ENCODE results near the gene SDK1. TPM values are rescaled to one million over a fixed set of nuclear protein-coding genes. Genes with fewer than 3 reads are reported as not detected.

SDK1 gene
- total RNA-seq, 1 experiment from 2014 or later = 20.0 TPM

GRCh38 chr7:3374239-3374638 lies 73.2 kb downstream of the SDK1 start:
- Mint-ChIP-seq H3K27ac (ENCODE audit: unreplicated experiment) (no peak overlapping the region), H3K9me3 (ENCODE audit: low read depth, unreplicated experiment) (no peaks in the 10 kb centered on the region)
- BruUV-seq (replicated peaks) = no TSS peak

GRCh38 chr7:3378390-3379150 lies 77.5 kb downstream of the SDK1 start:
- no TSS peak for BruUV-seq (replicated peaks)
- H3K27me3 Mint-ChIP-seq (ENCODE audit: unreplicated experiment) = no peaks in the 10 kb centered on the region
- no peak overlapping the region for H3K27ac Mint-ChIP-seq (ENCODE audit: unreplicated experiment)
- intact Hi-C loops (cut with micrococcal nuclease; ENCODE audit: unreplicated experiment) = no loop called here
- H3K4me3 Mint-ChIP-seq (ENCODE audit: low read depth, unreplicated experiment) = no peak overlapping the region
- CTCF ChIA-PET = no interaction called here
- no peaks in the 10 kb centered on the region for H3K4me1 Mint-ChIP-seq (ENCODE audit: low read depth, unreplicated experiment)
- H3K9me3 Mint-ChIP-seq (ENCODE audit: low read depth, unreplicated experiment) = no peaks in the 10 kb centered on the region
- DNase-seq = no peak
- no peak for TF ChIP-seq CTCF (IDR thresholded peaks at IDR 0.05; ENCODE audit: unreplicated experiment)
- H3K36me3 Mint-ChIP-seq (ENCODE audit: insufficient read depth, unreplicated experiment) = no peaks in the 10 kb centered on the region

More at GRCh38 chr7:3374239-3374638, 73.2 kb downstream of the SDK1 start:
- CTCF ChIA-PET = no interaction called here
- no peaks in the 10 kb centered on the region for H3K4me1 Mint-ChIP-seq (ENCODE audit: low read depth, unreplicated experiment)
- no peak for DNase-seq
- no peaks in the 10 kb centered on the region for H3K27me3 Mint-ChIP-seq (ENCODE audit: unreplicated experiment)
- TF ChIP-seq CTCF (IDR thresholded peaks at IDR 0.05; ENCODE audit: unreplicated experiment) = no peak
- H3K4me3 Mint-ChIP-seq (ENCODE audit: low read depth, unreplicated experiment) = no peak overlapping the region
- intact Hi-C loops (cut with micrococcal nuclease; ENCODE audit: unreplicated experiment) = no loop called here
- no peaks in the 10 kb centered on the region for H3K36me3 Mint-ChIP-seq (ENCODE audit: insufficient read depth, unreplicated experiment)

- no peak for DNase-seq
- H3K9me3 Mint-ChIP-seq (ENCODE audit: low read depth, unreplicated experiment) = no peaks in the 10 kb centered on the region
- no peak overlapping the region for H3K27ac Mint-ChIP-seq (ENCODE audit: unreplicated experiment)
- CTCF ChIA-PET = interaction anchor here (0.6 to 1.0 kb wide), 3 partner anchors 144 to 364 kb away, joined by 3 to 5 read pairs (median 4); no protein-coding TSS in a partner anchor
- H3K36me3 Mint-ChIP-seq (ENCODE audit: insufficient read depth, unreplicated experiment) = no peaks in the 10 kb centered on the region
- no peak for TF ChIP-seq CTCF (IDR thresholded peaks at IDR 0.05; ENCODE audit: unreplicated experiment)
- BruUV-seq (replicated peaks) = no TSS peak
- no peaks in the 10 kb centered on the region for H3K4me1 Mint-ChIP-seq (ENCODE audit: low read depth, unreplicated experiment)
- H3K4me3 Mint-ChIP-seq (ENCODE audit: low read depth, unreplicated experiment) = no peak overlapping the region
- no peaks in the 10 kb centered on the region for H3K27me3 Mint-ChIP-seq (ENCODE audit: unreplicated experiment)
- intact Hi-C loops (cut with micrococcal nuclease; ENCODE audit: unreplicated experiment) = no loop called here
Observed at GRCh38 chr7:3380034-3380433, 79.0 kb downstream of the SDK1 start.

DNA sequence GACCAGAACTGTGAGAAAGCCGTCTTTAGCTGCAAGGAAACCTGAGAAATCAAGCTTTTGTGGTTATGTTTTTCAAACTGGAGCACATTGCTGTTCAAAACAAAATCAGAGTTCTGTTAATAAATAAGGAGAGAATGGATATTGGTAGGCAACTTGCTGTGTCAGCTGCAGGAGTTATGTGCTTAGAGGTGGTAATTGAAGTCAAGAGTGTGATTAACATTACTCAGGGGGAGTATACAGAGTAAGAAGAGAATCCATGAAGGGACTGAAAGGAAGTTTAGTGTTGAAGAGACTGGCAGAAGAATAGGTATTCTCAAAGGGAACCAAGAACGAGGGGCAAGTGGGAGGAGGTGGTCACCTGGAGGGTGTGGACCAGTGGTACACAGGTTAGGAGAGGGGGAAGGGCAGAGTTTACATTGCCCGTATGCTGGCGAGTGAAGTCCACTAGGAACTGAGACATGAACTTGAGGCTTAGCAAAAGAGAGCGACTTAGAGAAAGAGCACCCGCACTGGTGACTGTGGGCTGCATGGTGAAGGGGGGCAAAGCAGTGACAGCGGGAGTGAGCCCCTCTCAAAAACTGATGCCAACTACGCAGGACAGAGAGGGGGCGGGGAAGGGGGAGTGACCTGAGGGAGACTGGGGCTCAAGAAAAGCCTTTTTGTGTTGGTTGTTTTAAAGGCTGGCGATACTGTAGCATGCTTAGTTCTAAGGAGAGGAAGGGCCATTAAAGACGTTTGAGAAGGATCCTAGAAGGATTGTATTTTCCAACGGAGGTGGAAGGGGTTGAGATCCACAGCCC lies 80.0 kb downstream of the SDK1 start:
- Mint-ChIP-seq H3K4me1 (ENCODE audit: low read depth, unreplicated experiment) (no peaks in the 10 kb centered on the region), H3K27me3 (ENCODE audit: unreplicated experiment) (no peaks in the 10 kb centered on the region), H3K9me3 (ENCODE audit: low read depth, unreplicated experiment) (no peaks in the 10 kb centered on the region), H3K4me3 (ENCODE audit: low read depth, unreplicated experiment) (no peak overlapping the region), H3K36me3 (ENCODE audit: insufficient read depth, unreplicated experiment) (no peaks in the 10 kb centered on the region), H3K27ac (ENCODE audit: unreplicated experiment) (no peak overlapping the region)
- no TSS peak for BruUV-seq (replicated peaks)
- no peak for TF ChIP-seq CTCF (IDR thresholded peaks at IDR 0.05; ENCODE audit: unreplicated experiment)
- CTCF ChIA-PET = no interaction called here
- DNase-seq = no peak
- intact Hi-C loops (cut with micrococcal nuclease; ENCODE audit: unreplicated experiment) = no loop called here
